OCI-LY3 (cell line): ENCODE measurements around the gene KRTAP4-16.
"Not testable (repeated sequence)": the region's sequence is repeated elsewhere in the genome, so short reads cannot be mapped to it uniquely, and the experiment has no call there.

Experiments
- H2AFZ ChIP-seq: fragments of 200-600, 300-600 bp; shearing (Covaris generic); 2 replicates; pipeline ENCODE4 v1.6.0; 2014; ENCODE audit warnings: antibody characterized with exemption, low read depth, low read length
- H3K27ac ChIP-seq: fragments of 200-600, 300-600 bp; sonication (generic); 2 replicates; pipeline ENCODE4 v1.5.1; 2014; ENCODE audit warnings: mild to moderate bottlenecking, low read length, moderate library complexity, mixed read lengths
- H3K27me3 ChIP-seq: fragments of 200-600, 300-600 bp; sonication (generic); 2 replicates; pipeline ENCODE4 v1.6.1; 2014; ENCODE audit warnings: low read depth, low read length, mixed read lengths
- H3K36me3 ChIP-seq: fragments of 200-600, 300-600 bp; sonication (generic); replicated peaks from 2 replicates; pipeline ENCODE3; 2014; ENCODE audit warnings: low read depth, low read length, mixed read lengths
- H3K4me1 ChIP-seq: fragments of 300-600, 200-600 bp; sonication (generic); 2 replicates; pipeline ENCODE4 v1.6.1; 2014; ENCODE audit warnings: low read length, mixed read lengths
- H3K4me2 ChIP-seq: fragments of 200-600, 300-600 bp; sonication (generic); 2 replicates; pipeline ENCODE4 v1.6.1; 2014; ENCODE audit warnings: low read length, mixed read lengths
- H3K4me3 ChIP-seq: fragments of 300-600, 200-600 bp; sonication (generic); 2 replicates; pipeline ENCODE4 v1.5.1; 2014; ENCODE audit warnings: antibody characterized with exemption, mild to moderate bottlenecking, low read length, moderate library complexity
- H3K79me2 ChIP-seq: fragments of 300-600, 200-600 bp; shearing (Covaris generic); 2 replicates; pipeline ENCODE4 v1.6.1; 2014; ENCODE audit warnings: mild to moderate bottlenecking, low read length, mixed read lengths
- H3K9ac ChIP-seq: fragments of 300-600, 200-600 bp; shearing (Covaris generic); 2 replicates; pipeline ENCODE4 v1.6.0; 2014; ENCODE audit warnings: mild to moderate bottlenecking, low read length, moderate library complexity
- H3K9me3 ChIP-seq: fragments of 200-600, 300-600 bp; shearing (Covaris generic); 2 replicates; pipeline ENCODE4 v1.6.1; 2014; ENCODE audit warnings: low read length, mixed read lengths; ENCODE audit not compliant: insufficient read depth
- H4K20me1 ChIP-seq: fragments of 200-600, 300-600 bp; sonication (generic); 2 replicates; pipeline ENCODE4 v1.6.1; 2016; ENCODE audit warnings: low read length, mixed read lengths; ENCODE audit not compliant: insufficient read depth
- CTCF ChIP-seq: fragments of 200-600, 300-600 bp; sonication (generic); IDR thresholded peaks from 2 replicates; pipeline ENCODE4 v1.5.1; 2014; ENCODE audit warnings: antibody characterized with exemption, low read length, low read depth
- EZH2phosphoT487 ChIP-seq: fragments of 200-600 bp; shearing (Covaris generic); IDR thresholded peaks from 2 replicates; pipeline ENCODE4 v1.6.1; 2018; ENCODE audit warnings: antibody characterized with exemption, mixed run types, low read depth

The KRTAP4-16 gene

DNA sequence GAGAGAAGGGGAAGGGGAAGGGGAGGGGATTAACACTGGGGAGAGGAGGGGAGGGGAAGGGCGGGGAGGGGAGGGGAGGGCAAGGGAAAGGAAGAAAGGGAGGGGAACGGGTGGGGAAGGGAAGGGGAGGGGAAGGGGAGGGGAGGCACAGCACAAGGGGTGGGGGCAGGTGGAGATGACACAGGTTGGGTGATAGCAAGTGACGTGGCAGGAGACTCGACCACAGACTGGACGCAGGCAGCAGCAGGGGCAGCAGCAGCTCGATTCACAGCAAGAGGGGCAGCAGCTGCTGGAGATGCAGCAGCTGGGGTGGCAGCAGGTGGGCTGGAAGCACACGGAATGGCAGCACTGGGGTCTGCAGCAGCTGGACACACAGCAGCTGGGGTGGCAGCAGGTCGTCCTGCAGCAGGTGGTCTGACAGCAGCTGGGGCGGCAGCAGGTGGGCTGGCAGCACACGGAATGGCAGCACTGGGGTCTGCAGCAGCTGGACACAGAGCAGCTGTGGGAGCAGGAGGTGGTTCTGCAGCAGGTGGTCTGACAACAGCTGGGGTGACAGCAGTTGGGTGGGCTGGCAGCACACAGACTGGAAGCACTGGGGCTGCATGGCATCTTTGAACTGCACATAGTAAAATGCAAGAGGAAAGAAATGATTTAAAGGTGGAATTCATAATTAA lies at the start of gene KRTAP4-16:
TSS of gene KRTAP4-16 (minus strand) at position 624 of the 674 bp plus-strand sequence. CDS start at position 624, 0 bp downstream.
- Histone ChIP-seq H3K27ac (no peak within 1 kb of the TSS), H3K9me3 (no peaks in the 10 kb centered on the region), H3K27me3 (no peaks in the 10 kb centered on the region), H2AFZ (no peak within 1 kb of the TSS), H3K4me3 (no peak within 1 kb of the TSS), H4K20me1 (no peaks in the 10 kb centered on the region), H3K9ac (no peak within 1 kb of the TSS), H3K36me3 (no peaks in the 10 kb centered on the region), H3K4me2 (no peak within 1 kb of the TSS), H3K79me2 (no peaks in the 10 kb centered on the region), H3K4me1 (no peaks in the 10 kb centered on the region)
- TF ChIP-seq EZH2phosphoT487 (no peak), CTCF (no peak)

DNA sequence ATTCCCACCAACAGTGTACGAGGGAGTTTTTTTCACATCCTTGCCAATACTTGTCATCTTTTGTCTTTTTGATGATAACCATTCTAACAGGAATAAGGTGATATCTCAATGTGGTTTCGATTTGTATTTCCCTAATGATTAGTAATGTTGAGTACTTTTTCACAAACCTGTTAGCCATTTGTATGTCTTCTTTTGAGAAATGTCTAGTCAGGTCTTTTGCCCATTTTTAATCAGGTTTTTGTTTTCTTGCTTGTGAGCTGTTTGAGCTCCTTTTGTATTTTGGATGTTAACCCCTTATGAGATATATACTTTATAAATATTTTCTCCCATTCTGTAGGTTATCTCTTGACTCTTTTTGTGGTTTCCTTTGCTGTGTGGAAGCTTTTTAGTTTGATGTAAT lies 49.5 kb upstream of the KRTAP4-16 start:
- H3K4me2 ChIP-seq: no peak overlapping the region
- no peaks in the 10 kb centered on the region for H3K36me3 ChIP-seq
- H2AFZ ChIP-seq: no peak overlapping the region
- no peak overlapping the region for H3K9ac ChIP-seq
- H3K27me3 ChIP-seq: peaks cover 18% of the 10 kb centered on the region; the same call in 1 of the 2 replicates
- H3K27ac ChIP-seq: no peak overlapping the region
- H3K4me3 ChIP-seq: no peak overlapping the region
- no peaks in the 10 kb centered on the region for H3K4me1 ChIP-seq
- TF ChIP-seq EZH2phosphoT487: no peak
- no peak for TF ChIP-seq CTCF
- H3K79me2 ChIP-seq: no peaks in the 10 kb centered on the region
- H4K20me1 ChIP-seq: no peaks in the 10 kb centered on the region
- no peaks in the 10 kb centered on the region for H3K9me3 ChIP-seq

DNA sequence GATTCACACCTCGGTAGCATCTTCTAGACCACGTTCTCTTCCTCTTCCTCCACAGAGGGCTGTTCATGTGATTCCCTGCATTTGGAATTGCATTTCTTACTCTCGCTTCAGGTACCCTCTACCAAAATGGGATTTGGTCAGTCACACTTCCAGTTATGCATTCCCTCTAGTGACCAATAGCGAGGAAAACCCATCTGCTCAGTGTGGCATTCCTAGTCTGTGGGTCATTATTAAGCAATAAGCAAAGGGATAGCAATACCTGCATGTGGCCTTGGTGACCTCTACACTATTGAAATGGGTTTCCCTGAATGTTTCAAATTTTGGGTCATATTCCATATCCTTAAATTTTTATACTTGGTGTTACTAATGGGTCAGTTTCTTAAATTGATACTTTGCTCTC lies 48.0 kb upstream of the KRTAP4-16 start:
- Histone ChIP-seq H3K27ac (no peak overlapping the region), H2AFZ (no peak overlapping the region), H3K79me2 (no peaks in the 10 kb centered on the region), H3K9me3 (no peaks in the 10 kb centered on the region), H3K4me1 (no peaks in the 10 kb centered on the region), H3K9ac (no peak overlapping the region), H3K4me3 (no peak overlapping the region), H3K27me3 (peaks cover 18% of the 10 kb centered on the region; the same call in 1 of the 2 replicates), H3K4me2 (no peak overlapping the region), H3K36me3 (no peaks in the 10 kb centered on the region), H4K20me1 (no peaks in the 10 kb centered on the region)
- no peak for TF ChIP-seq EZH2phosphoT487
- no peak for TF ChIP-seq CTCF

GRCh38 chr17:41149652-41149985 lies 47.6 kb upstream of the KRTAP4-16 start, which contains the start of gene KRTAP4-5:
Gene KRTAP4-5 (minus strand): TSS chr17:41149825. CDS start chr17:41149767, 58 bp downstream.
- Histone ChIP-seq H3K9ac (no peak within 1 kb of the TSS), H3K79me2 (no peaks in the 10 kb centered on the region), H3K9me3 (no peaks in the 10 kb centered on the region), H3K4me2 (no peak within 1 kb of the TSS), H3K27me3 (peaks cover 18% of the 10 kb centered on the region; the same call in 1 of the 2 replicates), H3K27ac (no peak within 1 kb of the TSS), H3K4me1 (no peaks in the 10 kb centered on the region), H3K36me3 (no peaks in the 10 kb centered on the region), H2AFZ (no peak within 1 kb of the TSS), H4K20me1 (no peaks in the 10 kb centered on the region), H3K4me3 (no peak within 1 kb of the TSS)
- TF ChIP-seq EZH2phosphoT487 (no peak), CTCF (no peak)

DNA sequence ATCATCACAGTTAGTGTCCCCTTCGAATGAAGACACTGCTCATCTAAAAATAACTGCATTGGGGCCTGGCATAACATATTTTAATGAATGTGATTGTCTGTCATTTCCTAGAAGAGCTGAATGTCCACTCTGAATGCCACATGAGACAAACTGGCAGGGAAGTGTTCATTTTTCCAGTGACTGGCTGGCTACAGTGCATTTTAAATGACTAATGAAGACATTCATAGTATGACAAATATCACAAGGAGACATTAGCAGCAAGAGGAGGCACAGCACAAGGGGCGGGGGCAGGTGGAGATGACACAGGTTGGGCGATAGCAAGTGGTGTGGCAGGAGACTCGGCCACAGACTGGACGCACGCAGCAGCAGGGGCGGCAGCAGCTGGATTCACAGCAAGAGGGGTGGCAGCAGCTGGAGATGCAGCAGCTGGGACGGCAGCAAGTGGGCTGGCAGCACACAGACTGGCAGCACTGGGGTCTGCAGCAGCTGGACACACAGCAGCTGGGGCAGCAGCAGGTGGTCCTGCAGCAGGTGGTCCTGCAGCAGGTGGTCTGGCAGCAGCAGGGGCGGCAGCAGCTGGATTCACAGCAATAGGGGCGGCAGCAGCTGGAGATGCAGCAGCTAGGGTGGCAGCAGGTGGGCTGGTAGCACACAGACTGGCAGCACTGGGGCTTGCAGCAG lies 47.1 kb upstream of the KRTAP4-16 start:
- not testable (repeated sequence) for H2AFZ ChIP-seq, H4K20me1 ChIP-seq, H3K79me2 ChIP-seq, H3K9ac ChIP-seq, H3K4me3 ChIP-seq, H3K36me3 ChIP-seq, H3K27ac ChIP-seq, H3K4me2 ChIP-seq, H3K9me3 ChIP-seq, H3K4me1 ChIP-seq
- H3K27me3 ChIP-seq: peaks cover 18% of the 10 kb centered on the region; the same call in 1 of the 2 replicates
